HG03521 (cell line): ENCODE measurements around the gene ANXA10.

ENCODE experiments used
- ATAC-seq: cut with Tn5 transposase; IDR thresholded peaks from one replicate; pipeline ENCODE4 v1.9.1; 2021; ENCODE audit warnings: mild to moderate bottlenecking, moderate library complexity; ENCODE audit not compliant: unreplicated experiment

ANXA10 gene

DNA sequence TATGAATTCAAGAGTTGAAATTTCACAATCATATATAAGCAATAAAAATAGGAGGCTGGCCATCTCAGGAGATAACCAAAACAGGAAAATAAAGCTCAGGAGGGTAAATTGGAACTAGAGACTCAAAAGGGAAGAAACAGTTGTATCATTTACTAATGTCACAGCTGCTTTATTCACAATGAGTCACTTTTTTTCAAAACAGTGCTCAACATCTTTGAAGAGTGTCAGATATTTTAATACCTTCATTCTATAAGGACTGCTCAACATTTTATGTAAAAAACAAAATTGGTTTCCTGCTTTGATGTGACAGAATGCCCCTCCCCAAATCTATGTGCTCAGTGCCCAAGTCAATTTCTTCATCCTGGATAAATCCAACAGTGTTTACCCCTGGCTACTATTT lies 128.6 kb downstream of the ANXA10 start:
- no peak for ATAC-seq

DNA sequence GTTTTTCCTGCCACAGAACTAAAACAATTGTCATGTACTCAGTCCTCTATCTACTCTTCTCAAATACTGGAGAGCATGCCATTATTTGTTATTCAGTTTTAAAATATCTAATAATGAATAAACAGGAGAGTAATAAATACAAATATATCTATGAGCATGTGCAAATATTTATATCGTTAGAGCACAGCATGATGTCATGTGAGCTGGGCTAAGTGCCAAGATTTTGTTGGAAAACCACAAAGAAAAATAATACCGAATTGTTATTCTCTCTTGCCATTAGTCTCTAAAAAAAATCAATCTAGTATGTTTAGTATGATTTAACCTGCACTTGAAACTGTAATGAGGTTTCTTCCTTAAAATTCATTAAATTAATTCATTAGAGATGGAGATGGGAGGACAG lies 129.0 kb downstream of the ANXA10 start:
- no peak for ATAC-seq
